T-helper 2 cell treated with Interferon-gamma antibody and Interleukin-4, amounts not matched to agents 5 μg/mL and 100 μg/mL, for 36 hours (primary cell): ENCODE results near the gene FGGY.
"Not testable (repeated sequence)": the region's sequence is repeated elsewhere in the genome, so short reads cannot be mapped to it uniquely, and the experiment has no call there.

ENCODE experiments used
- DNase-seq: peaks from one replicate; pipeline ENCODE4 v3.0.0; 2021; ENCODE audit warnings: low spot score
- H3K27ac Mint-ChIP-seq: one replicate; pipeline ENCODE4 v1.8.0; 2021; ENCODE audit warnings: mild to moderate bottlenecking, mixed read lengths
- H3K27me3 Mint-ChIP-seq: one replicate; pipeline ENCODE4 v1.8.0; 2021; ENCODE audit warnings: low read depth, mixed read lengths
- H3K36me3 Mint-ChIP-seq: one replicate; pipeline ENCODE4 v1.8.0; 2021; ENCODE audit warnings: low read depth, mixed read lengths
- H3K4me1 Mint-ChIP-seq: one replicate; pipeline ENCODE4 v1.8.0; 2021; ENCODE audit warnings: low read depth, mixed read lengths
- H3K4me3 Mint-ChIP-seq: one replicate; pipeline ENCODE4 v1.8.0; 2022; ENCODE audit warnings: mild to moderate bottlenecking, moderate library complexity, mixed read lengths
- H3K9me3 Mint-ChIP-seq: one replicate; pipeline ENCODE4 v1.8.0; 2021; ENCODE audit warnings: mixed read lengths

FGGY gene

DNA sequence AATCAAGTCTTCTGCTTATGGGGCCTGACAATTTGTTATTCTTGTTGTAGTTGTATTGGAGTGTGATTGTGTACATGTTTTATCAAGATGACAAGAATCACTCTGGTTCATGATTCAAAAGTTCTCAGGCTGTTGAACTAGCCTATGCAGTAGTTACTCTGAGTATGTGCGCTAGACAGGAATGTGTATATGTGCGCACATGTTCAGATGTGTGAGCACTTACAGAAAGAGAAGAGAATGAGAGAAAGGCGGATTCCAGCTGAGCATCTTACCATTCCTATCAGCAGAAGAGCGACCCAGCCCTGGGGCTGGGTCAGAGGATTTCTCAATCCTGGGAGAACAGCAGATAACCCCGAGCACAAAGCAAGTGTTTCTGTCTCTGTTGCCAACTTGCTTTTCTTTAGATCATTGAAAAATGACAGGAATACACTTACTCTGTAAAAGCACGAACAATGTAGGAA is 407.1 kb downstream of the FGGY start:
- no peak for DNase-seq
- Mint-ChIP-seq H3K36me3 (no peaks in the 10 kb centered on the region), H3K27ac (no peak overlapping the region), H3K4me3 (no peak overlapping the region), H3K4me1 (peaks cover 5% of the 10 kb centered on the region), H3K9me3 (no peaks in the 10 kb centered on the region), H3K27me3 (peaks cover 2% of the 10 kb centered on the region)

DNA sequence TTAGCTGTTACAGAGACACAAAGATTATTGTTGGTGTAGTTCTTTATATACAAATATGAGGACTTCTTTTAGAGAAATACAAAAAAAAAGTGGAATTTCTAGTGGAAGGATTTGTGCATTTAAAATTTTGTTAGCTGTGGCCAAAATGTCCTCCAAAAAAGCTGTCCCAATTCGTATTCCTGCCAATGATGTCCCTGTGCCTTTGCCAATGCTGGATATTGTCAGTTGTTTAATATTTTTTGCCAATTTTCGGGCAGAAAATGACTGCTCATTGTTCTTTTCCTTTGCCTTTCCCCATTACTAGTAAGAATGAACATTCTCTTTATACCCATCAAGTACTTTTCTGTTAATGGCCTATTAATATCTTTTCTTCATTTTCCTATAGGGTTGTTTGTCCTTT is 407.8 kb downstream of the FGGY start:
- DNase-seq = no peak
- Mint-ChIP-seq H3K27ac (no peak overlapping the region), H3K27me3 (peaks cover 2% of the 10 kb centered on the region), H3K4me1 (peaks cover 2% of the 10 kb centered on the region), H3K9me3 (no peaks in the 10 kb centered on the region), H3K4me3 (no peak overlapping the region), H3K36me3 (no peaks in the 10 kb centered on the region)

DNA sequence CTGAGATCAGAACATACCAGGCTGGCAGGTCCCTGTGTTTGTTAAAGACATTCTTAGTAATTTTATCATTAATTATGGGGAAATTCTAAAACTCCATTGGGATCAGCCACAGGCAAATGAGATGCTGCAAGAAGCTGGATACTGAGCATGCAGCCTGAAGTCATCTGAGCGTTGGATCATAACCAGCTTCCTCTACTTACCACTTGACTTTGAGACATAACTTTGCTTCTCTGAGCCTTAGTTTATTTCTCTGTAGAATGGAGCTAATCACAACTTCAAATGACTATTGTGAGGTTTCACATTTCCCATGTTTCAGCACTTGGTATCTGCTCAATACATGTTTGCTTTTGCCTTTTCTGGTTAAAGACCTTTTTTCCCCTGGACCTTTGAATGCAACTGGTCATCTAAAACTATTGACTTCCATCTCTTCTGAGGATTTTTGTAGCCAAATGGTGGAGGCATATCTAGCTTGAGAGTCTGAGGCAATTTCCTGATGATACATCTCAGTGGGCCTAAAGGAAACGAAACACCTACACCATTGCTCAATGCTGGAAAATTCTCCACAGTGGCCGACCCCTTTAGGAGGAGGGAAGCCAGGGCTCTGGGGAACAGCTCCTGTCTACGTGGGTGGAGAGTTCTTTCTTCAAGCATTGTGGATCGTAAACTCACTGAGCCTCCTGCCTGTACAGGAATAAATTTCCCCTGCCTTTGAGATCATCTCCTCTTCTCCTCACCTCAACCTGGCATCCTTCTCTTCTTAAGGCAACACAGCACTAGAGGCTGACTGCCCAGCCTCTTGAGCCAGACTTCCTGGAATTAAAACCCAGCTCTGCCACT is 408.8 kb downstream of the FGGY start:
- H3K27ac Mint-ChIP-seq = no peak overlapping the region
- peaks cover 2% of the 10 kb centered on the region for H3K4me1 Mint-ChIP-seq
- no peak for DNase-seq
- no peaks in the 10 kb centered on the region for H3K36me3 Mint-ChIP-seq
- H3K9me3 Mint-ChIP-seq = peaks cover 5% of the 10 kb centered on the region
- no peak overlapping the region for H3K4me3 Mint-ChIP-seq
- H3K27me3 Mint-ChIP-seq = peaks cover 2% of the 10 kb centered on the region

- Mint-ChIP-seq H3K4me1 (peaks cover 2% of the 10 kb centered on the region), H3K9me3 (peaks cover 9% of the 10 kb centered on the region), H3K4me3 (no peak overlapping the region)
These were observed 409.4 kb downstream of the FGGY start for GRCh38 chr1:59706303-59706599.

GRCh38 chr1:59707178-59707791 is 410.4 kb downstream of the FGGY start:
- H3K27ac Mint-ChIP-seq = no peak overlapping the region
- DNase-seq = no peak
- peaks cover 2% of the 10 kb centered on the region for H3K27me3 Mint-ChIP-seq
- H3K36me3 Mint-ChIP-seq = no peaks in the 10 kb centered on the region
- peaks cover 9% of the 10 kb centered on the region for H3K9me3 Mint-ChIP-seq
- peaks cover 2% of the 10 kb centered on the region for H3K4me1 Mint-ChIP-seq
- H3K4me3 Mint-ChIP-seq = no peak overlapping the region

More at GRCh38 chr1:59706303-59706599, 409.4 kb downstream of the FGGY start:
- Mint-ChIP-seq H3K27me3 (peaks cover 2% of the 10 kb centered on the region), H3K36me3 (no peaks in the 10 kb centered on the region), H3K27ac (no peak overlapping the region)
- no peak for DNase-seq

DNA sequence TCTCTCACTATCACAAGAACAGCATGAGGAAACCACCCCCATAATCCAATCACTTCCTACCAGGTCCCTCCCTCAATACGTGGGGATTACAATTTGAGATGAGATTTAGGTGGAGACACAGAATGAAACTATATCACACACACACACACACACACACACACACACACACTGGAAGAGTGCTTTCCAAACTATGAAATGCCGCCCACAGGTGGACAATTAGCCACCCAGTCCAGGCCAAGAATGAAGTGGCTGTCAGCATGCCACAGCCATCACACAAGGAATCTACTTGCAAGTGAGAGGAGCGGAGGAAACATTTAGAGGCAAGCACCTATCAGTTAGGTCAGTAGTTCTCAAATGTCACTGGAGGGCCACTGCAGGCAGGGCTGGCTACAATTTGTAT is 412.4 kb downstream of the FGGY start:
- Mint-ChIP-seq H3K36me3 (no peaks in the 10 kb centered on the region), H3K9me3 (peaks cover 9% of the 10 kb centered on the region), H3K27ac (no peak overlapping the region), H3K4me3 (no peak overlapping the region), H3K4me1 (peaks cover 2% of the 10 kb centered on the region), H3K27me3 (no peaks in the 10 kb centered on the region)
- no peak for DNase-seq

GRCh38 chr1:59710920-59711319 is 414.0 kb downstream of the FGGY start:
- not testable (repeated sequence) for H3K36me3 Mint-ChIP-seq, H3K4me3 Mint-ChIP-seq, H3K27me3 Mint-ChIP-seq, DNase-seq, H3K9me3 Mint-ChIP-seq, H3K27ac Mint-ChIP-seq, H3K4me1 Mint-ChIP-seq

- Mint-ChIP-seq H3K27ac (no peak overlapping the region), H3K4me3 (no peak overlapping the region), H3K27me3 (no peaks in the 10 kb centered on the region), H3K9me3 (peaks cover 9% of the 10 kb centered on the region), H3K4me1 (no peaks in the 10 kb centered on the region), H3K36me3 (no peaks in the 10 kb centered on the region)
- no peak for DNase-seq
These were observed 417.3 kb downstream of the FGGY start for GRCh38 chr1:59714219-59714618.

DNA sequence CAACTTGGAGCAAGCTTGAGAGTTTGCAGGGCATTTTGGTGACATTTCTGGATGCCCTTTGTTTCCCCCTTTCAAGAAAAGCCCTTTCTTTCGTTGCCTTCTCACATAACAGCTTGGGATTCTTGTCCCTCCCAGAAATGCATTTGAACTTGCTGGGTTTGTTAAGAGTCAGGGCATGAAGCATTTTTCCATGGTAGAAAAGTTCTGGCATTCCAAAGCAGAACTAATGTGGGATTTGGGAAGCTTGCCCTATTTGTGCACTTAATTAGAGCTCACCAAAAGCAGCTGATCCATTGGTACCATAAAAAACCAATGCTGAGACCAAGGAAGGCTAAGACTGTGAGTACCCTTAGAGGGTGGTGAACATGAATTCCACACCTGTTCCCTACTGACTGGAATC is 418.1 kb downstream of the FGGY start:
- no peaks in the 10 kb centered on the region for H3K27me3 Mint-ChIP-seq
- H3K9me3 Mint-ChIP-seq = peaks cover 9% of the 10 kb centered on the region
- H3K27ac Mint-ChIP-seq = no peak overlapping the region
- H3K4me1 Mint-ChIP-seq = no peaks in the 10 kb centered on the region
- DNase-seq = no peak
- H3K36me3 Mint-ChIP-seq = no peaks in the 10 kb centered on the region
- H3K4me3 Mint-ChIP-seq = no peak overlapping the region

GRCh38 chr1:59716832-59717231 is 419.9 kb downstream of the FGGY start:
- DNase-seq = no peak
- H3K4me3 Mint-ChIP-seq = no peak overlapping the region
- no peaks in the 10 kb centered on the region for H3K9me3 Mint-ChIP-seq
- no peaks in the 10 kb centered on the region for H3K27me3 Mint-ChIP-seq
- no peaks in the 10 kb centered on the region for H3K4me1 Mint-ChIP-seq
- no peak overlapping the region for H3K27ac Mint-ChIP-seq
- H3K36me3 Mint-ChIP-seq = no peaks in the 10 kb centered on the region

GRCh38 chr1:59718064-59718988 is 421.4 kb downstream of the FGGY start:
- Mint-ChIP-seq H3K27me3 (no peaks in the 10 kb centered on the region), H3K4me3 (no peak overlapping the region), H3K9me3 (no peaks in the 10 kb centered on the region), H3K4me1 (no peaks in the 10 kb centered on the region), H3K36me3 (no peaks in the 10 kb centered on the region), H3K27ac (no peak overlapping the region)
- DNase-seq = no peak

DNA sequence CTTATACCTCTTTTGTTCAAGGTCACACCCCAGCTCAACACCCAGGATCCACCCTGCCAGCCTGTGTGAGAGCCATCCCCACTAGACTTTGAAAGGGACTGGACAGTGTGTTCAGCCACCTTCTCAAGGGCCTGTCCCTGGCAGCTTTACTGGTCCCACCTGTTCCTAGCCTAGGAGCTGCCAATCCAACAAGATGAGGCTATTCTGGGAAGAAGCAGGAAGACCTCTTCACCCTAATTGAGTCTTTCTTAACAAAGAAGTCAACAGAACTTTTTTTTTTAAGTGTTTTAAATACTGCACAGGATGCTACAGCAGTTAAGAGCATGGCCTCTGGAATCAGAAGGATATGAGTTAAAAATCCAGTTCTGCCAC is 422.1 kb downstream of the FGGY start:
- no peak overlapping the region for H3K4me3 Mint-ChIP-seq
- no peaks in the 10 kb centered on the region for H3K27me3 Mint-ChIP-seq
- H3K36me3 Mint-ChIP-seq = no peaks in the 10 kb centered on the region
- H3K4me1 Mint-ChIP-seq = no peaks in the 10 kb centered on the region
- no peaks in the 10 kb centered on the region for H3K9me3 Mint-ChIP-seq
- H3K27ac Mint-ChIP-seq = no peak overlapping the region
- no peak for DNase-seq

- H3K27me3 Mint-ChIP-seq = peaks cover 2% of the 10 kb centered on the region
- no peaks in the 10 kb centered on the region for H3K9me3 Mint-ChIP-seq
- no peaks in the 10 kb centered on the region for H3K4me1 Mint-ChIP-seq
- DNase-seq = no peak
- no peak overlapping the region for H3K27ac Mint-ChIP-seq
- H3K36me3 Mint-ChIP-seq = no peaks in the 10 kb centered on the region
- H3K4me3 Mint-ChIP-seq = no peak overlapping the region
These were observed 423.6 kb downstream of the FGGY start for GRCh38 chr1:59720326-59721115.
